HEK293 (cell line): ENCODE measurements around the gene ZNF687.

ENCODE experiments used
- CTCF ChIA-PET: fragments of 350-600 bp; formaldehyde crosslinking; extraction: SDS; loops from one replicate; lab custom pipeline; 2021; ENCODE audit warnings: antibody characterized with exemption; lab: Yijun Ruan, JAX
- POLR2A ChIA-PET: fragments of 300-600 bp; formaldehyde crosslinking; extraction: SDS; loops from one replicate; lab custom pipeline; 2020; ENCODE audit warnings: antibody characterized with exemption, inconsistent platforms; lab: Yijun Ruan, JAX
- H3K27ac ChIP-seq: fragments of 200-500 bp; sonication (Bioruptor generic); 2 replicates; pipeline ENCODE4 v1.5.1; 2014; ENCODE audit warnings: low read depth, low read length, control low read depth, inconsistent platforms; ENCODE audit errors: extremely low read depth
- H3K36me3 ChIP-seq, 2 experiments: fragments of 200-500 bp in 1 of 2; sonication (Bioruptor generic) in 1 of 2; 1 replicate in 1 of 2; 2 replicates in 1 of 2; pipeline ENCODE4 v1.5.1; 2014 to 2017; ENCODE audit warnings: inconsistent platforms in 2 of 2, low read length in 2 of 2; ENCODE audit not compliant: control insufficient read depth in 2 of 2, insufficient read depth in 1 of 2
- H3K4me1 ChIP-seq: fragments of 200-500 bp; sonication (Bioruptor generic); 2 replicates; pipeline ENCODE4 v1.5.1; 2014; ENCODE audit warnings: mild to moderate bottlenecking, low read length, inconsistent platforms; ENCODE audit not compliant: control insufficient read depth, insufficient read depth
- H3K4me3 ChIP-seq: 2 replicates; pipeline ENCODE4 v1.5.1; 2011; ENCODE audit warnings: low read depth, mild to moderate bottlenecking, control low read depth, low read length, moderate library complexity
- H3K9me3 ChIP-seq: fragments of 200-500 bp; sonication (Bioruptor generic); 2 replicates; pipeline ENCODE4 v1.5.1; 2014; ENCODE audit warnings: low read depth, low read length, inconsistent platforms; ENCODE audit not compliant: control insufficient read depth, insufficient read depth
- GLIS2 ChIP-seq: fragments of 450-650 bp; formaldehyde crosslinking; IDR thresholded peaks from 2 replicates; pipeline ENCODE4 v1.5.1; 2016; ENCODE audit warnings: missing biosample characterization, missing genetic modification characterization
- KLF16 ChIP-seq: fragments of 450-650 bp; formaldehyde crosslinking; IDR thresholded peaks from 2 replicates; pipeline ENCODE4 v1.5.1; 2017; ENCODE audit warnings: missing biosample characterization, missing genetic modification characterization
- MYNN ChIP-seq: fragments of 450-650 bp; formaldehyde crosslinking; IDR thresholded peaks from 2 replicates; pipeline ENCODE4 v1.5.1; 2016; ENCODE audit warnings: missing biosample characterization, missing genetic modification characterization, borderline replicate concordance
- SETDB1 ChIP-seq: IDR thresholded peaks from one replicate; pipeline ENCODE4 v1.6.1; 2017; ENCODE audit warnings: mild to moderate bottlenecking, low read length, moderate library complexity, mixed read lengths; ENCODE audit not compliant: insufficient read length
- ZNF184 ChIP-seq: fragments of 450-650 bp; IDR thresholded peaks from 2 replicates; pipeline ENCODE4 v1.5.1; 2018; ENCODE audit warnings: missing biosample characterization, mild to moderate bottlenecking, missing genetic modification characterization
- ZNF394 ChIP-seq: fragments of 450-650 bp; formaldehyde crosslinking; IDR thresholded peaks from 2 replicates; pipeline ENCODE4 v1.5.1; 2016; ENCODE audit warnings: missing biosample characterization, missing genetic modification characterization, mild to moderate bottlenecking, moderate library complexity, borderline replicate concordance
- ZNF610 ChIP-seq: fragments of 450-650 bp; formaldehyde crosslinking; IDR thresholded peaks from 2 replicates; pipeline ENCODE4 v1.5.1; 2016; ENCODE audit warnings: missing biosample characterization, missing genetic modification characterization, borderline replicate concordance
- ZNF621 ChIP-seq: fragments of 450-650 bp; formaldehyde crosslinking; IDR thresholded peaks from 2 replicates; pipeline ENCODE4 v1.5.1; 2017; ENCODE audit warnings: missing biosample characterization, missing genetic modification characterization
- ZNF677 ChIP-seq: fragments of 450-650 bp; IDR thresholded peaks from 2 replicates; pipeline ENCODE4 v1.5.0; 2018; ENCODE audit warnings: missing biosample characterization, mild to moderate bottlenecking, missing genetic modification characterization, moderate library complexity
- TF ChIP-seq, protein P1 (sequence below): fragments of 450-650 bp; formaldehyde crosslinking; IDR thresholded peaks from 2 replicates; pipeline ENCODE4 v1.5.1; 2016; ENCODE audit warnings: missing biosample characterization, missing genetic modification characterization, low read depth
- TF ChIP-seq, protein P2 (sequence below): fragments of 450-650 bp; formaldehyde crosslinking; IDR thresholded peaks from 2 replicates; pipeline ENCODE4 v1.5.1; 2016; ENCODE audit warnings: missing biosample characterization, missing genetic modification characterization
- TF ChIP-seq, protein P3 (sequence below): fragments of 450-650 bp; formaldehyde crosslinking; IDR thresholded peaks from 2 replicates; pipeline ENCODE4 v1.5.1; 2017; ENCODE audit warnings: missing biosample characterization, missing genetic modification characterization

The ZNF687 gene

DNA sequence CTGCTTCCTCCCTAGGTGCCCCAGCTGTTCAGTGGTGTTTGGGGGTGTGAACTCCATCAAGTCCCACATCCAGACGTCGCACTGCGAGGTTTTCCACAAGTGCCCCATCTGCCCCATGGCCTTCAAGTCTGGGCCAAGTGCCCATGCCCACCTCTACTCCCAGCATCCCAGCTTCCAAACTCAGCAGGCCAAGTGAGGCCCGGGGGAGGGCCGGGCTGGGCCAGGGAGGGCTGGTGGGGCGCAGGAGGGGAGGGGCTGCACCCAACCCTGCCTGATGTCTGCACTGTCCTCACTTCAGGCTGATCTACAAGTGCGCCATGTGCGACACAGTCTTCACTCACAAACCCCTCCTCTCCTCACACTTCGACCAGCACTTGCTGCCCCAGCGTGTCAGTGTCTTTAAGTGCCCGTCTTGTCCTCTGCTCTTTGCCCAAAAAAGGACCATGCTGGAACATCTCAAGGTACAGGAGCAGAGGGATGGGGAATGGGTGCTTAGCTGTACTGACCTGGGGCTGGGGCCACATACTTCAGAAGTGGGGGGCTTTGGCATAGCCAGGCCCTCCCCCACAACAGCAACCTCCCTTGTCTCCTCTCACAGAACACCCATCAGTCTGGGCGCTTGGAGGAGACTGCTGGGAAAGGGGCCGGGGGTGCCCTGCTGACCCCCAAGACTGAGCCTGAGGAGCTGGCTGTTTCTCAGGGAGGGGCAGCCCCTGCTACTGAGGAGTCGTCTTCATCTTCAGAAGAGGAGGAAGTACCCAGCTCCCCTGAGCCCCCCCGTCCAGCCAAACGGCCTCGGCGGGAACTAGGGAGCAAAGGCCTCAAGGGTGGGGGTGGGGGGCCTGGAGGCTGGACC, 7.2 kb downstream of the ZNF687 start:
- no peaks in the 10 kb centered on the region for H3K9me3 ChIP-seq

DNA sequence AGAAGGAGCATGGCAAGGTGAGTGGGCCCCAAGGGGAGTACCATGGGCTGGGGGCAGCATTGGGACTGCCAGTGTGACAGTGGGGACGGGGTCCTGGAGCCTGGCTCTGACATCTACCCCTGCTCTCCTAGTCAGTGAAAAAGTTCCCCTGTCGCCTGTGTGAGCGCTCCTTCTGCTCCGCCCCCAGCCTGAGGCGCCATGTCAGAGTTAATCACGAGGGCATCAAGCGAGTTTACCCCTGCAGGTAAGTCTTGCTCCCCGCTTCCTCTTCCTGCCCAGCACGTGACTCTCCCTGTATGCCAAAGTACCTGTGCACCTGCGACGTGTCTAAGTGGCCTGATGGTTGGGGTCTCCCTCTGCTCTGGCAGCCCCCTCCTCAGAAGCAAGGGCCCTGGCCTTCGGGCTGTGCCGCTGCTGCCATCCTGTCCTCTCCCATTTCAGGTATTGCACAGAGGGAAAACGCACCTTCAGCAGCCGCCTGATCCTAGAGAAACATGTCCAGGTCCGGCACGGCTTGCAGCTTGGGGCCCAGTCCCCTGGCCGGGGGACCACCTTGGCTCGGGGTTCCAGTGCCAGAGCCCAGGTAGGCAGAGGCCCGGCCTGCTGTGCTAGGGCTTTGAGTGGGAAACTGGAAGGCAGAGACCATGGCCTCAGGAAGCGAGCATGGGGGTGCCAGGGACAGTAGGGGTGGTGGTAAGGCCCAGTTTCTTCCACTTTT, 8.1 kb downstream of the ZNF687 start:
- Histone ChIP-seq H3K4me3 (no peak overlapping the region), H3K4me1 (no peaks in the 10 kb centered on the region), H3K9me3 (no peaks in the 10 kb centered on the region), H3K36me3 (peaks cover 4 to 98% of the 10 kb centered on the region in 2 experiments), H3K27ac (no peak overlapping the region)
- CTCF ChIA-PET = no interaction called here
- TF ChIP-seq ZNF184 (tag by site-specific recombination) = no peak
- 0 out of 2 replicates have a peak, but pooled peaks have one; percentile 5 for TF ChIP-seq GLIS2
- POLR2A ChIA-PET = interaction anchor here (0.7 to 1.0 kb wide), 2 partner anchors 9 to 38 kb away, joined by 3 to 4 read pairs; no protein-coding TSS in a partner anchor

More for the DNA sequence above, 7.2 kb downstream of the ZNF687 start:
- no peak overlapping the region for H3K4me3 ChIP-seq
- CTCF ChIA-PET = no interaction called here
- POLR2A ChIA-PET = interaction anchor here (0.6 to 1.1 kb wide), 4 partner anchors 8 to 191 kb away, joined by 3 to 4 read pairs (median 3); partner anchors contain the start of gene PSMD4
- H3K4me1 ChIP-seq = no peaks in the 10 kb centered on the region
- TF ChIP-seq GLIS2 = peak; percentile 29; the same call in 1 of the 2 replicates
- TF ChIP-seq MYNN = no peak
- TF ChIP-seq, all 188 proteins: peak for 1
- Histone ChIP-seq H3K27ac (no peak overlapping the region), H3K36me3 (peaks cover 4 to 98% of the 10 kb centered on the region in 2 experiments; a peak in 2 of 3 replicates)

DNA sequence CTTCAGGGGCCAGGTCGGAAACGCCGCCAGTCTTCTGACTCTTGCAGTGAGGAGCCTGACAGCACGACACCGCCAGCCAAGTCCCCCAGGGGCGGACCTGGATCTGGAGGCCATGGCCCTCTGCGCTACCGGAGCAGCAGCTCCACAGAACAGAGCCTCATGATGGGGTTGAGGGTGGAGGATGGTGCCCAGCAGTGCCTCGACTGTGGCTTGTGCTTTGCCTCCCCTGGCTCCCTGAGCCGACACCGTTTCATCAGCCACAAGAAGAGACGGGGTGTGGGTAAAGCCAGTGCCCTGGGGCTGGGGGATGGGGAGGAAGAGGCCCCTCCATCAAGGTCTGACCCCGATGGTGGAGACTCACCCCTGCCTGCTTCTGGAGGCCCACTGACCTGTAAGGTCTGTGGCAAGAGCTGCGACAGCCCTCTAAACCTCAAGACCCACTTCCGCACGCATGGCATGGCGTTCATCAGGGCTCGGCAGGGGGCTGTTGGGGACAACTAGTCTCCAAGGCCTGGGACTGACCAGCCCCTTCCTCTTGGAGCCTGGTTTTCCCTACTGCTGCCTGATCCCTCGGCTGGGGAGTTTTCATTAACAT, 8.7 kb downstream of the ZNF687 start:
- Histone ChIP-seq H3K27ac (no peak overlapping the region), H3K36me3 (peaks cover 4 to 98% of the 10 kb centered on the region in 2 experiments), H3K4me3 (no peak overlapping the region), H3K9me3 (no peaks in the 10 kb centered on the region), H3K4me1 (no peaks in the 10 kb centered on the region)
- TF ChIP-seq ZNF610 (no peak), ZNF677 (no peak), KLF16 (tag by site-specific recombination) (no peak), ZNF621 (tag by site-specific recombination) (no peak), SETDB1 (no peak), ZNF394 (tag by site-specific recombination) (no peak)
- TF ChIP-seq, protein P1, sequence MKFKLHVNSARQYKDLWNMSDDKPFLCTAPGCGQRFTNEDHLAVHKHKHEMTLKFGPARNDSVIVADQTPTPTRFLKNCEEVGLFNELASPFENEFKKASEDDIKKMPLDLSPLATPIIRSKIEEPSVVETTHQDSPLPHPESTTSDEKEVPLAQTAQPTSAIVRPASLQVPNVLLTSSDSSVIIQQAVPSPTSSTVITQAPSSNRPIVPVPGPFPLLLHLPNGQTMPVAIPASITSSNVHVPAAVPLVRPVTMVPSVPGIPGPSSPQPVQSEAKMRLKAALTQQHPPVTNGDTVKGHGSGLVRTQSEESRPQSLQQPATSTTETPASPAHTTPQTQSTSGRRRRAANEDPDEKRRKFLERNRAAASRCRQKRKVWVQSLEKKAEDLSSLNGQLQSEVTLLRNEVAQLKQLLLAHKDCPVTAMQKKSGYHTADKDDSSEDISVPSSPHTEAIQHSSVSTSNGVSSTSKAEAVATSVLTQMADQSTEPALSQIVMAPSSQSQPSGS (tag by site-specific recombination) = no peak
- TF ChIP-seq, protein P2, sequence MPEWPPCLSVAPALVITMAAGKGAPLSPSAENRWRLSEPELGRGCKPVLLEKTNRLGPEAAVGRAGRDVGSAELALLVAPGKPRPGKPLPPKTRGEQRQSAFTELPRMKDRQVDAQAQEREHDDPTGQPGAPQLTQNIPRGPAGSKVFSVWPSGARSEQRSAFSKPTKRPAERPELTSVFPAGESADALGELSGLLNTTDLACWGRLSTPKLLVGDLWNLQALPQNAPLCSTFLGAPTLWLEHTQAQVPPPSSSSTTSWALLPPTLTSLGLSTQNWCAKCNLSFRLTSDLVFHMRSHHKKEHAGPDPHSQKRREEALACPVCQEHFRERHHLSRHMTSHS (tag by site-specific recombination) = no peak
- TF ChIP-seq, protein P3, sequence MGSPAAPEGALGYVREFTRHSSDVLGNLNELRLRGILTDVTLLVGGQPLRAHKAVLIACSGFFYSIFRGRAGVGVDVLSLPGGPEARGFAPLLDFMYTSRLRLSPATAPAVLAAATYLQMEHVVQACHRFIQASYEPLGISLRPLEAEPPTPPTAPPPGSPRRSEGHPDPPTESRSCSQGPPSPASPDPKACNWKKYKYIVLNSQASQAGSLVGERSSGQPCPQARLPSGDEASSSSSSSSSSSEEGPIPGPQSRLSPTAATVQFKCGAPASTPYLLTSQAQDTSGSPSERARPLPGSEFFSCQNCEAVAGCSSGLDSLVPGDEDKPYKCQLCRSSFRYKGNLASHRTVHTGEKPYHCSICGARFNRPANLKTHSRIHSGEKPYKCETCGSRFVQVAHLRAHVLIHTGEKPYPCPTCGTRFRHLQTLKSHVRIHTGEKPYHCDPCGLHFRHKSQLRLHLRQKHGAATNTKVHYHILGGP (tag by site-specific recombination) = no peak
- POLR2A ChIA-PET = interaction anchor here (0.7 kb wide), 1 partner anchor 29 kb away, joined by 3 read pairs; no protein-coding TSS in a partner anchor
- CTCF ChIA-PET = no interaction called here
